GM18498 (cell line): ENCODE measurements around the gene ELN.
"Not testable (repeated sequence)": the region's sequence is repeated elsewhere in the genome, so short reads cannot be mapped to it uniquely, and the experiment has no call there.

Experiments
- ATAC-seq: cut with Tn5 transposase; IDR thresholded peaks from one replicate; pipeline ENCODE4 v1.9.1; 2021; ENCODE audit warnings: mild to moderate bottlenecking, moderate library complexity; ENCODE audit not compliant: unreplicated experiment

The ELN gene

GRCh38 chr7:74040791-74041520 lies 13.0 kb downstream of the ELN start:
- ATAC-seq: no peak

- no peak for ATAC-seq
Measured at GRCh38 chr7:74042746-74043522, 15.0 kb downstream of the ELN start.

DNA sequence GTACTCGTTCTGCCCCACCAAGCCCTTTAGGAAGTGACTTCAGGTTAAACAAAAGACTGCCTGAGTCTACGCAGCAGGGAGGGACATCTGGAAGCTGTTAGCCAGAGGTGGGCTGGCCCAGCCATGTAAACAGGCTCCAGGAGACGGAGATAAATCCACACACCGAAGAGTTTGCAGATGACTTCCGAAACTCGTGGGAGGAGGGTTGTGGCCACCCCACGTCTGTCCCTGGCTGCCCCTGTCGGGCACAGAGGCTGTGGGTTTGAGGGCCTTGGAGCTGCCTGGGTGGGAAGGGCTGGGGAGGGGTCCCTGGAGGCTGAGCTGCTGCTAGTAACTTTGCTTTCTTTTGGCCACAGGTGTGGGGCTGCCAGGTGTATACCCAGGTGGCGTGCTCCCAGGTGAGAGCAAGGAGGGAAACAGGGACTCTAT lies 15.6 kb downstream of the ELN start:
- ATAC-seq: no peak

GRCh38 chr7:74044366-74045350 lies 16.7 kb downstream of the ELN start:
- no peak for ATAC-seq

DNA sequence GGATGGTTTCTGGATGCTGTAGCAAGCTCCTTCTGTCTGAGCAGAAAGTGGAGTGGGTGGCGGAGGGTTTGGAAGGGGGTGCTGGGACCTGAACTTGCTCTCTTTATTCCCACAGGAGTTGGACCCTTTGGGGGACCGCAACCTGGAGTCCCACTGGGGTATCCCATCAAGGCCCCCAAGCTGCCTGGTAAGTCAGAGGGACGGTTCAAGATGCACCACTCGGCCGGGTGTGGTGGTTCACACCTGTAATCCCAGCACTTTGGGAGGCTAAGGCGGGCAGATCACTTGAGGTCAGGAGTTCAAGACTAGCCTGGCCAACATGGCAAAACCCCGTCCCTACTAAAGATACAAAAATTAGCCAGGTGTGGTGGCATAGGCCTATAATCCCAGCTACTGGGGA lies 18.6 kb downstream of the ELN start:
- not testable (repeated sequence) for ATAC-seq

DNA sequence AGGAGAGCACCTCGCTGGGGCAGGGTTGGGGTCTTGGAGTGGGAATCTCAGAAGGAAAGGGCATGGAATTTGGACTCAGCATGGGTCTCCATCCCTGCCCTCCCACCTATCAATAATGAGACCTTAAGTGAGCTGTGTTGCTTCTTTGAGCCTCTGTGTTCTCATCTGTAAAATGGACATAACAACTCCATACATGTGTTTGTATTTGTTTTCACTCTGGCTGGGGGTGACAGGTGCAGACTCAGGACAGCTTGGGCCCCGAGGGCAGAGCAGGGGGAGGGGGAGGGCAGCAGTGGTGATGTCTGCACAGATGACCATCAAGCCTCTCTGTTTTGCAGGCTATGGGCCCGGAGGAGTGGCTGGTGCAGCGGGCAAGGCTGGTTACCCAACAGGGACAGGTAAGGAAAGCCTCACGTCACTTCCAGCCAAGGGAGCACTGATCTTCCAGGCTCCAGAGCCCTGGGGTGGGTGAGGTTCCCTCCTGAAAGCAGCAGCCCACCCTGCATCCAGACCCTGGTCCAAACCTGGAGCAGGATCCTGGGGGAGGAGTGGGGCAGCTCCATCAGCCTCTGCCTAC lies 19.9 kb downstream of the ELN start:
- no peak for ATAC-seq

- no peak for ATAC-seq
Measured at GRCh38 chr7:74048999-74049599, 21.1 kb downstream of the ELN start.

- ATAC-seq: no peak
Measured at GRCh38 chr7:74049997-74050798, 22.2 kb downstream of the ELN start.

DNA sequence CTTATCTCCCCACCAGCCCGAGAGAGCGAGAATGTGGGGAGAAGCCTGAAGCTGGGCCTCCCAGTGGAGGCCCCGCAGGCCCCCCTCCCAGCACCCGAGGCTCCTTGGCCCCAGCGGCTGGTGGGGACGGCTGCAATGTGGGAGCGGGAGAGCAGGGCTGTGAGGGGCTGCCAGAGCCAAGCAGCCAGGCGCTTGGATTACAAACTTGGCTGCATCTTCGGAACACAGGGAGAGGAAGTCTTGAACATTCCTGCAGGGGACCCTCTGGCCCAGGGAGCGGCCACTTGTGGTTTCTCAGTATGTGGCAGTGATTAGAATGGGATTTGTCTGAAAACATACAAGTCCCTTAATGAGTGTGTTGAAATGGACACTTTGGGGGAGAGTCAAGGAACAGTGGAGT lies 23.2 kb downstream of the ELN start:
- no peak for ATAC-seq

- no peak for ATAC-seq
Measured at GRCh38 chr7:74051629-74052410, 23.8 kb downstream of the ELN start.

DNA sequence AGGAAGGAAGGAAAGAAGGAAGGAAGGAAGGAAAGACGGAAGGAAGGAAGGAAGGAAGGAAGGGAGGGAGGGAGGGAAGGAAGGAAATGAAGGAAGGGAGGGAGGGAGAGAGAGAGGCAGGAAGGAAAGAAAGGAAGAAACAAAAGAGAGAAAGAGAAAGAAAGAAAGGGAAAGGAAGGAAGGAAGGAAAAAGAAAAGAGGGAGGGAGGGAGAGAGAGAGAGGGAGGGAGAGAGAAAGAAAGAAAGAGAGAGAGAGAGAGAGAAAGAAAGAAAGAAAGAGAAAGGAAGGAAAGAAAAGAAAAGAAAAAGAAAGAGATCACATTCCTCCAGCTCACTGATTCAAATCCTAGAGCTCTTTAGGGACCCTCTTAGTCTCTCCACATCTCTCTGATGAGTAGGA lies 24.7 kb downstream of the ELN start:
- ATAC-seq: no peak

DNA sequence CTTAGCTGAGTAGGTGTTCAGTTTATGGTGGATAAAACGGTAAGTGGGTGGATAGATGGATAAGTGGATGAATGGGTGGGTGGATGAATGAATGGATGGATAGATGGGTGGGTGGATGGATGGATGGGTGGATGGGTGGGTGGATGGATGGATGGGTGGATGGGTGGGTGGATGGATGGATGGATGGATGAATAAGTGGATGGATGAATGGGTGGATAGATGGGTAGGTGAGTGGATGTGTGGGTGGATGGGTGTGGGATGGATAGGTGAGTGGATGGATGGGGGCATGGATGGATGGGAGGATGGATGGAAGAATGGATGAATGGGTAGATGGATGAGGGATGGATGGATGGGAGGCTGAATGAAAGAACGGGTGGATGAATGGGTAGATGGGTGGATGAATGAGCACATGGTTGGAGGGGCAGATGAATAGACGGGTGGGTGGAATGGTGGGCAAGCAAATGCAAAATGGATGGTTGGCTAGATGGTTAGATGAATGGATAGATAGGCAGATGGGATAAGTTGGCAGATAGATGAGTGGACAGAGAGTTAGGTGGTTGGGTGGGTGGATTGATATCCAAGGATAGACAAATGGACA lies 25.7 kb downstream of the ELN start:
- no peak for ATAC-seq

DNA sequence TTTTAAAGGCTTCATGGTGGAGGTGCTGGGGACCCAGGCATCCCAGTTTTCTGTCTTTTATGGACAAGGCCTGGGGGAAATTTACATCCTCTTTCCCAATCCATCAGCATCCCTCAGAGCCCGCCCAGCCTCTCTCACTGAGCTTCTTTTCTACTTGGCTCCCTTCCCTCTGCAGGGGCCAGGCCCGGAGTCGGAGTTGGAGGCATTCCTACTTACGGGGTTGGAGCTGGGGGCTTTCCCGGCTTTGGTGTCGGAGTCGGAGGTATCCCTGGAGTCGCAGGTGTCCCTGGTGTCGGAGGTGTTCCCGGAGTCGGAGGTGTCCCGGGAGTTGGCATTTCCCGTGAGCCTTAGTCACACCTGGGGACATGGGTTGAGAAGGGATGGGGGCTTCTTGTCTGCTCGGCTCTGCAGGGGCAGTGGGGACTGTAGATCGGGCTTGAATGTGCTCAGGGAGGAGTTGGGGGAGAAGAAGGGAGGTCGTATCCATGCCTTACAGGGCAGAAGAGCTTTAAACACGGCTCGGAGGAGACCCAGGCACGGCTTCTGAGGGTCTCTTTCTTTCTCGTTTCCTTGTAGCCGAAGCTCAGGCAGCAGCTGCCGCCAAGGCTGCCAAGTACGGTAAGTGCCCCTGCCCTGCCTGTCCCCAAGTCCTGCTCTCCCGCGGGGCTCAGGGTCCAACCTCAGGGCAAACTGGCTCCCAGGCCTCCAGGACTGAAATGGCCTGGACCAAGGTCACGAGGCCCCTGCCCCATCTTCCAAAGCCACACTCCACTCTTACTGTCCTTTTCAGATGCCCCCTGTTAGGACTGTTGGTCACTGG lies 28.3 kb downstream of the ELN start:
- no peak for ATAC-seq

- ATAC-seq: no peak
Measured at GRCh38 chr7:74057216-74057925, 29.4 kb downstream of the ELN start.

DNA sequence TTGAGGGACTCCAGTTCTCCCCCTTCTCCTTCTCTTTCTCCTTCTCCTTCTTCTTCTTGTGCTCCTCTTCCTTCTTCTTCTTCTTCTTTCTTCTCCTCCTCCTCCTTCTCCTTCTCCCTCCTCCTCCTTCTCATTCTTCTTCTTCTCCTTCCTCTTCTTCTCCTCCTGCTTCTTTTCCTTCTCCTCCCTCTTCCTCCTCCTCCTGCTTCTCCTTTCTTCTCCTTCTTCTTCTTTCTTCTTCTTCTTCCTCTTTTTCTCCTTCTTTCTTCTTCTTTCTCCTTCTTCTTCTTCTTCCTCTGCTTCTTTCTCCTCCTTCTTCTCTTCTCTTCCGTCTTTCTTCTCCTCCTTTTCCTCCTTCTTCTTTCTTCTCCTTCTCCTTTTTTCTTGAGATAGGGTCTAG lies 30.0 kb downstream of the ELN start:
- ATAC-seq: no peak

GRCh38 chr7:74058486-74058885 lies 30.5 kb downstream of the ELN start:
- ATAC-seq: no peak

DNA sequence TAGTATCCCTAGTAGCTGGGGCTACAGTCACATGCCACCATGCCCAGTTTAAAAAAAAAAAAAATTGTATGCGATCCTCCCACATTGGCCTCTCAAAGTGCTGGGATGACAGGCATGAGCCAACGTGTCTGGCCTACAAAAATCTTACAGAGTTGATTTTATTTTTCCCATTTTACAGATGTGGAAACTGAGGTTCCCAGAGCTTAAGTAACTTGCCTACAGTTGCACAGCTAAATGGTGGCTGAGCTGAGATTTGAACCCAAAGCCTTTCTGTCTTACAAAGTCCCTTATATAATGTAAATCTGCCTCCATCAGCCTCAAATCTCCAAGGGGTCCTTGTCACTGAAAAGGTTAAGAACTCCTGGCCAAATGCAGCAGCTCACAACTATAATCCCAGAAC lies 31.1 kb downstream of the ELN start:
- ATAC-seq: no peak
